Thoracic aorta (tissue), 2 donors: Measurements from ENCODE around the gene BLOC1S4. TPM values are rescaled to one million over a fixed set of nuclear protein-coding genes. Genes with fewer than 3 reads are reported as not detected.
A peak's percentile ranks its signal among the peaks of the same experiment; 100 is the strongest.

Source experiments
- ATAC-seq: fragments of 150-250 bp; one replicate; pipeline ENCODE4 v1.8.0; 2017; ENCODE audit warnings: low read depth; ENCODE audit not compliant: insufficient number of reproducible peaks, low FRiP score
- DNase-seq: peaks from one replicate; pipeline ENCODE4 v3.0.0-alpha.2; 2020; ENCODE audit warnings: low spot score
- H3K27ac ChIP-seq, 2 donors: fragments of 200-600 bp; sonication (generic); 1 replicate in 1 of 2; 2 replicates in 1 of 2; pipeline ENCODE4 v1.5.1; 2016; ENCODE audit warnings: mild to moderate bottlenecking in 2 of 2, moderate library complexity in 2 of 2
- H3K27me3 ChIP-seq: fragments of 200-600 bp; sonication (generic); replicated peaks from 2 replicates; pipeline ENCODE4 v1.6.0; 2016; ENCODE audit warnings: mild to moderate bottlenecking; ENCODE audit not compliant: insufficient read depth
- H3K36me3 ChIP-seq: fragments of 200-600 bp; sonication (generic); one replicate; pipeline ENCODE4 v1.5.1; 2016
- H3K4me1 ChIP-seq, 2 donors: fragments of 200-600 bp; sonication (generic); 1 replicate in 1 of 2; 2 replicates in 1 of 2; pipeline versions ENCODE4 v1.5.1 to v1.6.0; 2016; ENCODE audit warnings: low read depth in 2 of 2, mild to moderate bottlenecking in 1 of 2; ENCODE audit not compliant: control insufficient read depth in 1 of 2
- H3K4me3 ChIP-seq: fragments of 200-600 bp; sonication (generic); 2 replicates; pipeline ENCODE4 v1.5.1; 2016; ENCODE audit warnings: mild to moderate bottlenecking
- H3K9me3 ChIP-seq: fragments of 200-600 bp; sonication (generic); 2 replicates; pipeline ENCODE4 v1.5.1; 2016
- total RNA-seq, 2 donors: library from RNA; depleted of rRNA; stranded (reverse); fragments of >200 nt; gene quantifications; one replicate each; pipeline versions ENCODE4 v1.1.0 to v1.2.3, GENCODE V29; 2016
- TF ChIP-seq, protein P1 (sequence below): fragments of 200-600 bp; sonication (generic); IDR thresholded peaks from one replicate; pipeline ENCODE4 v1.5.1; 2019; ENCODE audit warnings: antibody characterized with exemption

The BLOC1S4 gene
- total RNA-seq, 2 donors from 2014 or later: 18.1 to 27.4 TPM

DNA sequence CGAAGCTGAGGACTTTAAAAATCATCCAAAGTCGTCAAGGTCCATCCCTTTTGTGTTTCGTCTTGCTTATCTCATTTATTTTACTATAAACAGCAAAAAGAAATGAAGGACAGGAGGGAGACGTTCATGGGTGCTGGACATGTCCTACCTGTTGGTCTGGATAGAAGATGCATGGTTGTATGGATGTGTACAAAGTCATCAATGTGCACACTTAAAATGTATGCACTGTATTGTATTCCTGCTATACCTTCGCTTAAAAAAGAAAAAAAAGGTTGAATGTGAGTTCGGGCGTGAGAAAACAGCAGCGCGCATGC, 313 bp upstream of the BLOC1S4 start:
- ATAC-seq: no peak
- H3K27ac ChIP-seq: peak overlapping the region; percentile 77 to 78

DNA sequence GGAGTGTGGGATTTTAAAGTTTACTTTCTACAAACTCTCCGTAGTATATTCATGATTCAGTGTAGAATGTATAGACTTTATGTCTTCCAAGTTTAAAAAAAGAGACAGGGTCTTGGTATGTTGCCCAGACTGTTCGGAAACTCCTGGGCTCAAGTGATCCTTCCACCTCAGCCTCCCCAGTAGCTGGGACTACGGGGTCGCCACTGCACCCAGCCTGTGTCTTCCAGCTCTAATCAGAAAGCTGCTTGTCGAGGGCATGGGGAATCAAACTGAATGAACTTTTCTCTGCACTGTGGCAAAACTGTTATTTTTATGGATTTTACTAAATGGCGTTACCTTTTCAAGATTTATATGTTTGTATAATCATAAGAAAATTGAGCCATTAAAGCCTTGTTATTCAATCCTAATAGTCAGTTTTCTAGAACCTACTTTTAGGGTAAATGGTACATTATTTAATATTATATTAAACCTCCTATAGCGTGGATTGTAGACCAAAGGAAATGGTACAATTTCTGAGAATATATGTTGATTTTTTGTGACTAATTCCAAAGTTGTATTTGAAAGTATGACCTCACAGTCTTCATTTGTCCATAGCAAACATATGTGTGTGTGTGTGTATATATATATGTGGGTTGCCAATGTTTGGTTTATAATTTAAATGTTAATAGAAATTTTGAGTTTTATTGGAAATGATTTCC, 1.1 kb downstream of the BLOC1S4 start:
- peak overlapping the region; percentile 77 to 78 for H3K27ac ChIP-seq
- ATAC-seq: no peak

More for the DNA sequence above, 313 bp upstream of the BLOC1S4 start:
- Histone ChIP-seq H3K4me3 (peak overlapping the region; percentile 85), H3K9me3 (no peaks in the 10 kb centered on the region), H3K4me1 (peaks cover 12 to 19% of the 10 kb centered on the region in 2 donors), H3K27me3 (no peaks in the 10 kb centered on the region), H3K36me3 (no peaks in the 10 kb centered on the region)
- TF ChIP-seq, protein P1, sequence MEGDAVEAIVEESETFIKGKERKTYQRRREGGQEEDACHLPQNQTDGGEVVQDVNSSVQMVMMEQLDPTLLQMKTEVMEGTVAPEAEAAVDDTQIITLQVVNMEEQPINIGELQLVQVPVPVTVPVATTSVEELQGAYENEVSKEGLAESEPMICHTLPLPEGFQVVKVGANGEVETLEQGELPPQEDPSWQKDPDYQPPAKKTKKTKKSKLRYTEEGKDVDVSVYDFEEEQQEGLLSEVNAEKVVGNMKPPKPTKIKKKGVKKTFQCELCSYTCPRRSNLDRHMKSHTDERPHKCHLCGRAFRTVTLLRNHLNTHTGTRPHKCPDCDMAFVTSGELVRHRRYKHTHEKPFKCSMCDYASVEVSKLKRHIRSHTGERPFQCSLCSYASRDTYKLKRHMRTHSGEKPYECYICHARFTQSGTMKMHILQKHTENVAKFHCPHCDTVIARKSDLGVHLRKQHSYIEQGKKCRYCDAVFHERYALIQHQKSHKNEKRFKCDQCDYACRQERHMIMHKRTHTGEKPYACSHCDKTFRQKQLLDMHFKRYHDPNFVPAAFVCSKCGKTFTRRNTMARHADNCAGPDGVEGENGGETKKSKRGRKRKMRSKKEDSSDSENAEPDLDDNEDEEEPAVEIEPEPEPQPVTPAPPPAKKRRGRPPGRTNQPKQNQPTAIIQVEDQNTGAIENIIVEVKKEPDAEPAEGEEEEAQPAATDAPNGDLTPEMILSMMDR: no peak
- no peak for DNase-seq

DNA sequence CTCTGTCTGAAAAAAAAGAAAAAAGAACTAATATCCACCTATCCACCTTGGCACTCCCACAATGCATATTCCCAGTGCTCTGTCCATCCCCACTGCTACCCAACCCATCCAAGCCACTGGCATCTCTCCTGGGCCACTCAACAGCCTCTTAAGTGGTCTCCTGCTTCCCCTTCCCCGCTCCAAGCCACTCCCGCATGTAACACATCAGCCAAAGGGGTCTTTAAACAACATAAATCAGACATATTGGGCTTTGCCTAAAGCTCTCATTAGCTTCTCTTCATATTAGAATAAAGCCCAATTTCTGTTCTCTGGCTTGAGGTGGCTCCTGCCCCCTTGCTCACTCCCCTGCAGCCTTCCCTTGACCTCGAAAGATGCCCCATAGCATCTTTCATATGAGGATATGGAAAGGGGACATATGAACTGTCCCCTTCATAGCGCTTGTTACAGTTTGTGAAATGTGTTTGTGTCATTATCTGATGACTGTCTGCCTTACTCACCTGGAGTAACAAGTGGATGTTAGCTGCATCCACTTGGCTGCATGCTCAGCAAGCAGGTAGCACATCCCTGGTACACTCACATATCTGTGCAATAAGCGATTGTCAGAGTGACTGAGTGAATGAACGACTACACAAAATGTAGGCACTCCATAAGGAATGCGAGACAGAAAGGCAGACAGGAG, 3.1 kb downstream of the BLOC1S4 start:
- ATAC-seq: no peak
- DNase-seq: no peak
- Histone ChIP-seq H3K4me1 (peaks cover 12 to 19% of the 10 kb centered on the region in 2 donors), H3K9me3 (no peaks in the 10 kb centered on the region), H3K36me3 (no peaks in the 10 kb centered on the region), H3K27me3 (no peaks in the 10 kb centered on the region), H3K27ac (no peak overlapping the region), H3K4me3 (no peak overlapping the region)
- TF ChIP-seq, protein P1: no peak

More for the DNA sequence above, 1.1 kb downstream of the BLOC1S4 start:
- Histone ChIP-seq H3K27me3 (no peaks in the 10 kb centered on the region), H3K4me3 (peak overlapping the region; percentile 85), H3K9me3 (no peaks in the 10 kb centered on the region), H3K36me3 (no peaks in the 10 kb centered on the region), H3K4me1 (peaks cover 12 to 19% of the 10 kb centered on the region in 2 donors)
- DNase-seq: no peak
- TF ChIP-seq, protein P1: no peak

DNA sequence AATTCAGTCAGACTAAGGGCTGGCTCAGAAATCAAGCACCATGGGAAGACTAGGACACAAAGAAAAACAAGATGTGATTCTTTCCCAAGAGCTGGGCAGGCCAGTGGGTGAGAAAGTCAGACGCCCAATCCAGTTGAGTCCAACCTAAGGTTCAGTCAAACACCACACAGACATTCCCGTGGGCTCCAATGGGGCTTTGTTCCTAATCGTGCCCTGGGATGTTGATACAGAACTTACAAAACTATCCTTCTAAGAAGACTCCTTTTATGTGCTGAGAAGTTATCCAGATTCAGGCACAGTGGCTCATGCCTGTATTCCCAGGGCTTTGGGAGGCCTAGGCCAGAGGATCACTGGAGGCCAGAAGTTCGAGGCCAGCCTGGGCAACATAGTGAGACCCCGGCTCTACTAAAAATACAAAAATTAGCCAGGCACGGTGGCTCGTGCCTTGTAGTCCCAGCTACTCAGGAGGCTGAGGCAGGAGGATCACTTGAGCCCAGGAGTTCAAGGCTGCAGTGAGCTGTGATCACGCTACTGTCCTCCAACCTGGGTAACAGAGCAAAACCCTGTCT, 3.7 kb downstream of the BLOC1S4 start:
- peaks cover 12 to 19% of the 10 kb centered on the region in 2 donors for H3K4me1 ChIP-seq
- DNase-seq (no peak), ATAC-seq (no peak)
- no peaks in the 10 kb centered on the region for H3K27me3 ChIP-seq
- no peak overlapping the region for H3K27ac ChIP-seq
- H3K9me3 ChIP-seq: no peaks in the 10 kb centered on the region
- H3K36me3 ChIP-seq: no peaks in the 10 kb centered on the region
- TF ChIP-seq, protein P1: no peak
- H3K4me3 ChIP-seq: no peak overlapping the region

DNA sequence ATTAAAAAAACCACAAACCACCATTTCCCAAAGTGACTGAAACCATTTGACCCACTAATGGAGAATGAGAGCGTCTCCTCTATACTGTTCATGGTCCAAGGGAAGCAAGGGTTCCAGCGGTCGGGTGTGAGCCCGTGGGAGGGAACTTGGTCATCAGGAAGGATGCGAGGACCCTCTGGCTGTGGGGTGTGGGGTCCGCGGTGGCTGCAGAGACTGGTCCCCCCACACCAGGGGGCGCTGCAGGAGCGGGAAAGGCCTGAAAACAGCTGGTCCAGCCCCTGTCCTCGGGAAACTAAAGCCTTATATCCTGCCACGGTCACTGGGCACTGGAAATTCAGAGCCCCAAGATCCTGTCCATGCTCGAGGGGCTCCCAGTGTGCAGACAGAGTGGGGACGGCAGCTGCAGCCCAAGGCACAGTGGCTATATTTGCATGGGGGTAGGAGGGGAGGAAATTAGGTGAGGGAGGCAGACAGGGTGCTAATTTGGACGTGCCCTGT, 4.3 kb downstream of the BLOC1S4 start:
- H3K27ac ChIP-seq: no peak overlapping the region
- no peaks in the 10 kb centered on the region for H3K36me3 ChIP-seq
- H3K9me3 ChIP-seq: no peaks in the 10 kb centered on the region
- DNase-seq (no peak), ATAC-seq (no peak)
- H3K4me1 ChIP-seq: peaks cover 12 to 19% of the 10 kb centered on the region in 2 donors
- TF ChIP-seq, protein P1: peak; percentile 94
- no peaks in the 10 kb centered on the region for H3K27me3 ChIP-seq
- peak overlapping the region; percentile 28 for H3K4me3 ChIP-seq
